Colonic mucosa (tissue), 4 donors: ENCODE data around the gene BTG4. TPM values are rescaled to one million over a fixed set of nuclear protein-coding genes. Genes with fewer than 3 reads are reported as not detected.

ENCODE experiments used
- DNase-seq: peaks from one replicate; pipeline ENCODE4 v3.0.0-alpha.2; 2020
- H3K27ac ChIP-seq: fragments of 200-600 bp; one replicate; pipeline ENCODE4 v1.8.0; 2021
- H3K27me3 ChIP-seq: fragments of 200-600 bp; one replicate; pipeline ENCODE4 v1.8.0; 2021
- H3K36me3 ChIP-seq: fragments of 200-600 bp; one replicate; pipeline ENCODE4 v1.8.0; 2021
- H3K4me1 ChIP-seq: fragments of 200-600 bp; one replicate; pipeline ENCODE4 v1.8.0; 2021; ENCODE audit warnings: mild to moderate bottlenecking
- H3K4me3 ChIP-seq: fragments of 200-600 bp; one replicate; pipeline ENCODE4 v1.8.0; 2021
- H3K9ac ChIP-seq, 2 donors: one replicate each; pipeline ENCODE4 v1.7.0; 2013; ENCODE audit warnings: control low read depth in 2 of 2, low read depth in 2 of 2, low read length in 2 of 2
- H3K9me3 ChIP-seq: fragments of 200-600 bp; one replicate; pipeline ENCODE4 v1.8.0; 2021
- CTCF ChIP-seq: fragments of 200-600 bp; IDR thresholded peaks from one replicate; pipeline ENCODE4 v1.8.0; 2022; ENCODE audit warnings: antibody characterized with exemption, mild to moderate bottlenecking
- intact Hi-C: fragments of 100-400 bp; cut with DNase I; formaldehyde crosslinking; loops from one replicate; pipeline ENCODE4 v1.14.1; 2022
- total RNA-seq, 2 donors: library from RNA; stranded (reverse); fragmentation: NEBNext Ultra II Directional in 1 of 2; extraction: Animal tissue kit (Norgen Biotek cat#: 25700) in 1 of 2; gene quantifications; one replicate each; pipeline ENCODE4 v1.2.1, GENCODE V29; 2021
- donor health status: healthy.
- donor health status: DM: no; HTN: no; CAD: no.
- donor health status: DM: no; HTN: no; CAD: no.

BTG4 gene
- total RNA-seq, 2 donors from 2014 or later, result not detected

DNA sequence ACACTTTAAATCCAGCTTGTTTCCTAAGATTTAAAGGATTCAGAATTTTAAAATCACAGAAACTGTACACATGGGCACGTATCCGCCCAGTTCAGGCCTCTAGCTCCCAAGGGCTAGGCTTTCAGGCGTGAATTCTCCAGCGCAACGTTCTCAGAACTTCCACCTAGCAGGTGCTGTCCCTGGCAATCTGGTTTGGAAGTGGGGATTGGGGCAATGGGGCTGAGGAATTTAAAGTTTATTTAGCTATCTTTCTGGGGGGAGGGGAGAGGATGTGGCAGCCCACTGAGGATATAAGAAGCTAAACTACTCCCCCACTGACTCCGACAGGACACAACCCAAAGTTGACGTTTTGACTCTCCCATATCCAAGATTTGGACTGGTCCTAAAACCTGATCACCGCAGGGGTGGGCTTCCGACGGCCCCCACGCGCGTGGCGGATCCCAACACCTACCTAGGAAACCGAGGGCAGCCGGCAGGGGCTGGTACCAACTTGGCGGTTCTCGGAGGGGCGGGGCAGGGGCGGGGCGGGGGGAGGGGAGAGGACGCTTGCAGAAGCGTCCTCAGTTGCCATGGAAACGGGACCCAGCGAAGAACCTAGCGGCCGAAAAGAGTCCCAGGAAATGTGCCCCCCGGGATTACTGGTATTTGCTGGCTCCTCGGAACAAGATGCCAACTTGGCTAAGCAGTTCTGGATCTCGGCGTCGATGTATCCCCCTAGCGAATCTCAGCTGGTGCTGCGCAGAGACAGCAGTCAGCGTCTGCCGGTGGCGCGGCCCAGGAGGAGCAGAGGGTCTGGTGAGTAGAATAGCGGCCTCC, 2.2 kb upstream of the BTG4 start, which contains the start of gene HOATZ:
HOATZ (plus strand) TSS at position 563 of the 816 bp plus-strand sequence; CDS start at position 570, 7 bp downstream.
- no peaks in the 10 kb centered on the region for H3K36me3 ChIP-seq
- TF ChIP-seq CTCF, result no peak
- peaks cover 32% of the 10 kb centered on the region for H3K27me3 ChIP-seq
- no peaks in the 10 kb centered on the region for H3K9me3 ChIP-seq
- DNase-seq, result no peak
- intact Hi-C loops, result no loop called here
- no peak within 1 kb of the TSS for H3K4me3 ChIP-seq
- H3K9ac ChIP-seq, result no peak within 1 kb of the TSS
- H3K4me1 ChIP-seq, result no peaks in the 10 kb centered on the region
- no peak within 1 kb of the TSS for H3K27ac ChIP-seq

DNA sequence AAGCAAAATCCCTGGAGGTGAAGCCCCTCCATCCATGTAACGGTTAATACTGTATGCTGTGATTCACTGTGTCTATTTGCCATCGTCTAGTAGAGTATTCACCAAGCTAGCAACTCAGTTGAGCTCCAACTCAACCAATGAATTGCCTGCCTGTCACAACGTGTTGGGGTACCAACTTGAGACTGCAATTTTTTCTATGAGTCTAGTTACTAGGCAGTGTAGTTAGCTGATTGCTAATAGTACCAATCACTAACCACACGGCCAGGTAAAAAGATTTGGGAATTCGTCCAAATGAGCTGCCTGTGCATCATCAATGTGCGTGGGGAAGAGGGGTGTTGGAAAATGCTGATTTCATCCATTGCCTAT, 1.0 kb upstream of the BTG4 start:
- Histone ChIP-seq H3K4me3 (no peak overlapping the region), H3K36me3 (no peaks in the 10 kb centered on the region), H3K9ac (no peak overlapping the region), H3K9me3 (no peaks in the 10 kb centered on the region), H3K4me1 (no peaks in the 10 kb centered on the region), H3K27me3 (peaks cover 32% of the 10 kb centered on the region), H3K27ac (no peak overlapping the region)
- intact Hi-C loops, result no loop called here
- no peak for DNase-seq
- no peak for TF ChIP-seq CTCF

- Histone ChIP-seq H3K27ac (no peak overlapping the region), H3K9me3 (no peaks in the 10 kb centered on the region), H3K27me3 (peaks cover 32% of the 10 kb centered on the region), H3K4me1 (no peaks in the 10 kb centered on the region), H3K9ac (no peak overlapping the region), H3K36me3 (no peaks in the 10 kb centered on the region), H3K4me3 (no peak overlapping the region)
- no peak for TF ChIP-seq CTCF
- DNase-seq, result no peak
- intact Hi-C loops, result no loop called here
Observed at GRCh38 chr11:111510311-111510710, 1.9 kb downstream of the BTG4 start.

DNA sequence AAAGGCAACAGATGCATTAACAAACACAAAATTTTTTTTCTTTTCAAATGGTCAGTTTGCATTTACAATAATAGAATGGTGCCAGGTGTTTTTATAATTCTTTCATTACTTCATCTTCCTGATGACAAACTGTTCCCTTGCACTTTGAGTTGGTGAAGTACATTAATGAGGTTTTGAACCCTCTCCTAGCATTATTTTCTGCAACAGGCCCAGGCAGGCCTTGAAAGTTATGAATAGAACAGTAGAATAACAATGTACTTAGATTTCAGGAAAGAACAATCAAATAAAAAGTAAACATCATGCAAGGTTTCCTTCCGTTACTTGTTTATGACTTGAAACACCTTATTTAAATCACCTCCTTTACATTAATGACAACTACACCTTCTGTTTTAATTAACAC, 9.6 kb downstream of the BTG4 start:
- Histone ChIP-seq H3K9ac (no peak overlapping the region), H3K9me3 (no peaks in the 10 kb centered on the region), H3K4me3 (no peak overlapping the region), H3K27me3 (no peaks in the 10 kb centered on the region), H3K36me3 (no peaks in the 10 kb centered on the region), H3K4me1 (no peaks in the 10 kb centered on the region), H3K27ac (no peak overlapping the region)
- TF ChIP-seq CTCF, result no peak
- DNase-seq, result no peak
- intact Hi-C loops, result no loop called here

DNA sequence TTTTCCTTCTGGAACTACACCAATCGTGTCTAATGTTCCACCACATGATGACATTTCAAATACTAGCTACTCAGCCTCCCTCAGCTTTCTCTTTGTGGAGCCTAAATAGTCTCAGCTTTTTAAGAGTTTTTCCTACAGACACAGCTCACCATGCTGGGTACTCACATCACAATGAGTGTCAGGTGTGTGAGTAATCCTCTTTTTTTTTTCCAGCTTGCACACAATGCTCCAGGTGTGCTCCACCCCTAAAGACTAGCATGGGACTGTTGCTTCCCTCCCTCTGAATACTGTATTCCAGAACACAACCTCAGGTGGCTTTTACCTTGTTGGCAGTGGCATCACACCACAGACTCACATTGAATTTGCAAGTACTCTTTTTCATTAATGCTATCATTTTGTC, 11.7 kb downstream of the BTG4 start:
- Histone ChIP-seq H3K9ac (no peak overlapping the region), H3K36me3 (no peaks in the 10 kb centered on the region), H3K27ac (no peak overlapping the region), H3K27me3 (no peaks in the 10 kb centered on the region), H3K9me3 (no peaks in the 10 kb centered on the region), H3K4me1 (no peaks in the 10 kb centered on the region), H3K4me3 (no peak overlapping the region)
- intact Hi-C loops, result no loop called here
- no peak for DNase-seq
- TF ChIP-seq CTCF, result no peak
